ENCODE data around the gene ADIG. TPM values are rescaled to one million over a fixed set of nuclear protein-coding genes. Genes with fewer than 3 reads are reported as not detected.

ADIG gene
- total RNA-seq, 1 donor from 2014 or later = not detected

DNA sequence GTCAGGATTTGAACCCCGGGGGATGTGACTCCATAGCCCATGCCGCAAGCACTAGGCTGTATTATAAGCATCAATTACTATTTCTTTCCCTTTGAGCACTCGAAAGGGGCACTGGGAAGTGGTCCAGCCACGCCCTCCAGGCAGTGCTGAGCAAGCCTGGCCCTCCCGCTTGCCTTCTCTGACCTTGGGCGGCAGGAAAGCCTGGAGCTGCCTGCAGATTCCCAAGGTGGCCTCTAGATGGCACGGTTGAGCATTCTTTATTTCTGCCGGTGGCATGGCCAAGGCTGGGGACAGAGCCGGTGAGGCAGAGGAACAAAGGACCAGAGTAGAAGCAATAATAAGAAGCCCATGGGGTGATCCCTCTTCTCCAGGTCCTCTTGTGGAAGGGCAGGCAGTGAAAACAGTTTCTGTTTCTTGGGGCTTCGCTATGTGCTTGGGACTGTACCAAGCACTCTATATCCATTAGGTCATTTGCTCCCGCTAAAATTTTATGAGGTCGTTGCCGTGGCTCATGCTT is 52.6 kb downstream of the ADIG start:
- no peak for DNase-seq

DNA sequence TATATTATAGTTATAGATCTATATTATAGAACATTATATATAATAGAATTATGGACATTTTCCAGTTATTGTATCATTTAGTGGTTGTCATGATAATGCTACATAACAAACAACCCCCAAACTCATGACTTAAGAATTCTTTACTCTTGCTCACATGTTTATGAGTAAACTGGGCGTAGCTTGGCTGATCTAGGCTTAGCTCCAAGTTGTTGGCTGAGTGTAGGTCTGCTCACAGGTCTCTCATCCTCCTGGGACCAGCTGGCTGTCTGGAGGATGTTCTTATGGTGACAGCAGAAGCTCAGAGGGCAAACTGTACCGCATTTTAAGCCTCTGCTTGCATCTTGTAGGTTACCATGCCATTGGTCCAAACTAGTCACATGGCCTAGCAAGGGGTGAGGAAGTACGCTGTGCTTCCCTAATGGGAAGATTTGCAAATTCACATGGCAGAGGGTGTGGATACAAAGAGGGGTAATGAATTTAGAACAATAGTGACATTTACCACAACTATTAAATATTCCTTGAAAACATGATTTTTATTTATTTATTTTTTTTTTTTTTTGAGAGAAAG is 54.8 kb downstream of the ADIG start:
- no peak for DNase-seq

Other genes starting within 250 kb of the ADIG start
- 0.30 TPM for gene LBP, start 234.7 kb upstream of the ADIG start, total RNA-seq
- gene SNHG17, start 145.9 kb upstream of the ADIG start, total RNA-seq = 15.2 TPM
- 36.1 TPM for gene RALGAPB, start 108.4 kb upstream of the ADIG start, total RNA-seq
- gene ARHGAP40, start 20.6 kb downstream of the ADIG start, total RNA-seq = 3.5 TPM
- gene SLC32A1, start 143.3 kb downstream of the ADIG start, total RNA-seq = not detected
- gene ACTR5, start 167.3 kb downstream of the ADIG start, total RNA-seq = 7.1 TPM
- 1.9 TPM for gene PPP1R16B, start 224.5 kb downstream of the ADIG start, total RNA-seq

Measured in skin of body (tissue), 2 donors.